Neuronal stem cell (in vitro differentiated cells): Measurements from ENCODE around the gene TMEM101.
A peak's percentile ranks its signal among the peaks of the same experiment; 100 is the strongest.

ENCODE experiments used
- DNase-seq: peaks from one replicate; pipeline ENCODE4 v3.0.0-alpha.2; 2013; ENCODE audit warnings: low spot score
- H2AFZ ChIP-seq: one replicate; pipeline ENCODE4 v1.6.1; 2013; ENCODE audit warnings: mild to moderate bottlenecking, low read length, inconsistent platforms
- H2AK5ac ChIP-seq: 2 replicates; pipeline ENCODE4 v1.6.1; 2013; ENCODE audit warnings: low read depth, mild to moderate bottlenecking, inconsistent platforms, low read length, moderate library complexity, mixed read lengths
- H2BK120ac ChIP-seq: 2 replicates; pipeline ENCODE4 v1.6.1; 2013; ENCODE audit warnings: low read depth, mild to moderate bottlenecking, inconsistent platforms, low read length, moderate library complexity, mixed read lengths
- H2BK12ac ChIP-seq: one replicate; pipeline ENCODE4 v1.6.1; 2013; ENCODE audit warnings: low read length, inconsistent platforms
- H2BK15ac ChIP-seq: 2 replicates; pipeline ENCODE4 v1.6.1; 2013; ENCODE audit warnings: mild to moderate bottlenecking, low read length, inconsistent platforms, mixed read lengths
- H2BK5ac ChIP-seq: one replicate; pipeline ENCODE4 v1.6.1; 2013; ENCODE audit warnings: inconsistent platforms, mild to moderate bottlenecking, low read length, moderate library complexity
- H3K14ac ChIP-seq: one replicate; pipeline ENCODE4 v1.6.1; 2013; ENCODE audit warnings: low read length, inconsistent platforms
- H3K18ac ChIP-seq: 2 replicates; pipeline ENCODE4 v1.6.1; 2013; ENCODE audit warnings: low read length, inconsistent platforms
- H3K23ac ChIP-seq: 2 replicates; pipeline ENCODE4 v1.6.1; 2013; ENCODE audit warnings: low read depth, mild to moderate bottlenecking, mixed read lengths, low read length, inconsistent platforms; ENCODE audit not compliant: poor library complexity
- H3K27ac ChIP-seq: replicated peaks from 3 replicates; pipeline ENCODE4 v1.5.1; 2013; ENCODE audit warnings: low read length, inconsistent platforms
- H3K27me3 ChIP-seq, 3 experiments: 2 replicates each; pipeline ENCODE4 v1.6.1; 2013; ENCODE audit warnings: low read length in 3 of 3, mild to moderate bottlenecking in 2 of 3, inconsistent platforms in 1 of 3, low read depth in 1 of 3, mixed read lengths in 1 of 3, moderate library complexity in 1 of 3; ENCODE audit not compliant: control insufficient read depth in 3 of 3, insufficient read depth in 3 of 3
- H3K36me3 ChIP-seq, 2 donors: replicated peaks in 1 of 2; 2 replicates each; pipeline ENCODE4 v1.6.1; 2013; ENCODE audit warnings: low read length in 2 of 2; ENCODE audit not compliant: control insufficient read depth in 2 of 2, insufficient read depth in 2 of 2
- H3K4ac ChIP-seq: 2 replicates; pipeline ENCODE4 v1.6.1; 2013; ENCODE audit warnings: inconsistent platforms, mild to moderate bottlenecking, low read length, moderate library complexity
- H3K4me1 ChIP-seq, 2 donors: 1 replicate in 1 of 2; 2 replicates in 1 of 2; pipeline ENCODE4 v1.6.1; 2013; ENCODE audit warnings: low read length in 2 of 2, low read depth in 1 of 2; ENCODE audit not compliant: control insufficient read depth in 2 of 2, insufficient read depth in 1 of 2
- H3K4me2 ChIP-seq: one replicate; pipeline ENCODE4 v1.6.1; 2013; ENCODE audit warnings: mild to moderate bottlenecking, low read length, inconsistent platforms; ENCODE audit not compliant: insufficient read depth, poor library complexity, severe bottlenecking
- H3K4me3 ChIP-seq, 2 donors: 2 replicates each; pipeline ENCODE4 v1.5.1; 2013; ENCODE audit warnings: low read length in 2 of 2, mild to moderate bottlenecking in 2 of 2, inconsistent platforms in 1 of 2, moderate library complexity in 1 of 2
- H3K79me1 ChIP-seq: one replicate; pipeline ENCODE4 v1.6.1; 2013; ENCODE audit warnings: low read depth, mild to moderate bottlenecking, inconsistent platforms, low read length, moderate library complexity
- H3K9ac ChIP-seq: one replicate; pipeline ENCODE4 v1.6.1; 2013; ENCODE audit warnings: mild to moderate bottlenecking, low read depth, low read length, inconsistent platforms; ENCODE audit not compliant: poor library complexity
- H3K9me3 ChIP-seq, 2 donors: replicated peaks in 1 of 2; 2 replicates each; pipeline versions ENCODE3 to v1.6.1; 2013; ENCODE audit warnings: low read length in 2 of 2, mild to moderate bottlenecking in 2 of 2, inconsistent platforms in 1 of 2, low read depth in 1 of 2, mixed read lengths in 1 of 2, moderate library complexity in 1 of 2; ENCODE audit not compliant: control insufficient read depth in 2 of 2, insufficient read depth in 1 of 2
- H4K8ac ChIP-seq: one replicate; pipeline ENCODE4 v1.6.1; 2013; ENCODE audit warnings: low read depth, mild to moderate bottlenecking, inconsistent platforms, low read length, moderate library complexity
- H4K91ac ChIP-seq: one replicate; pipeline ENCODE4 v1.6.1; 2013; ENCODE audit warnings: low read length, low read depth, mild to moderate bottlenecking, inconsistent platforms; ENCODE audit not compliant: poor library complexity
- WGBS, 2 donors: extraction: QIAGEN DNeasy Blood & Tissue Kit; methylation state at CpG; one replicate each; pipeline ENCODE4 v1.1.7; 2013; ENCODE audit warnings: missing lambda C conversion rate in 2 of 2, mixed read lengths in 1 of 2; ENCODE audit not compliant: insufficient read length in 2 of 2, insufficient replicate concordance in 1 of 2; ENCODE audit errors: extremely low coverage in 2 of 2; 5-methylcytosine and 5-hydroxymethylcytosine counted together

TMEM101 gene

DNA sequence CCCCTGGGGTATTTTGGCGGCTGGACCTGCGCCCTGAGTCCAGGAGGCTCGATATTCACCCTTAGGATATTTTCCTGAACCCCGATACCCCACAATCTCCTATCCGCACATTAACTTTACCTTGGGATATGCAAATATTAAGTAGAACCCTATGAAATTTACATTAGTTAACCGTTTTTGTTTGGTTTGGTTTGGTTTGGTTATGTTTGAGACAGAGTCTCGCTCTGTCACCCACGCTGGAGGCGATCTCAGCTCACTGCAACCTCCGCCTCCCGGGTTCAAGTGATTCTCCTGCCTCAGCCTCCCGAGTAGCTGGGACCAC is 19.7 kb downstream of the TMEM101 start:
- Histone ChIP-seq H3K4me2 (peak overlapping the region; percentile 76), H3K4ac (no peak overlapping the region), H2BK5ac (peak overlapping the region; percentile 63), H2AK5ac (no peak overlapping the region), H3K18ac (no peak overlapping the region), H4K91ac (no peak overlapping the region), H3K9ac (no peak overlapping the region), H4K8ac (no peak overlapping the region), H3K14ac (no peak overlapping the region), H3K4me3 (no peak overlapping the region), H2BK15ac (no peak overlapping the region), H3K79me1 (no peaks in the 10 kb centered on the region), H3K27me3 (peaks cover 0 to 39% (median 13%) of the 10 kb centered on the region in 3 experiments), H2AFZ (peak overlapping the region; percentile 93), H3K36me3 (no peaks in the 10 kb centered on the region), H3K4me1 (peaks cover 2 to 3% of the 10 kb centered on the region in 2 donors), H2BK120ac (no peak overlapping the region), H2BK12ac (no peak overlapping the region), H3K9me3 (no peaks in the 10 kb centered on the region), H3K27ac (no peak overlapping the region), H3K23ac (peak overlapping the region; percentile 81)
- no CpG with 5 or more reads among the region's 12 CpGs for WGBS, 2 donors
- no peak for DNase-seq

DNA sequence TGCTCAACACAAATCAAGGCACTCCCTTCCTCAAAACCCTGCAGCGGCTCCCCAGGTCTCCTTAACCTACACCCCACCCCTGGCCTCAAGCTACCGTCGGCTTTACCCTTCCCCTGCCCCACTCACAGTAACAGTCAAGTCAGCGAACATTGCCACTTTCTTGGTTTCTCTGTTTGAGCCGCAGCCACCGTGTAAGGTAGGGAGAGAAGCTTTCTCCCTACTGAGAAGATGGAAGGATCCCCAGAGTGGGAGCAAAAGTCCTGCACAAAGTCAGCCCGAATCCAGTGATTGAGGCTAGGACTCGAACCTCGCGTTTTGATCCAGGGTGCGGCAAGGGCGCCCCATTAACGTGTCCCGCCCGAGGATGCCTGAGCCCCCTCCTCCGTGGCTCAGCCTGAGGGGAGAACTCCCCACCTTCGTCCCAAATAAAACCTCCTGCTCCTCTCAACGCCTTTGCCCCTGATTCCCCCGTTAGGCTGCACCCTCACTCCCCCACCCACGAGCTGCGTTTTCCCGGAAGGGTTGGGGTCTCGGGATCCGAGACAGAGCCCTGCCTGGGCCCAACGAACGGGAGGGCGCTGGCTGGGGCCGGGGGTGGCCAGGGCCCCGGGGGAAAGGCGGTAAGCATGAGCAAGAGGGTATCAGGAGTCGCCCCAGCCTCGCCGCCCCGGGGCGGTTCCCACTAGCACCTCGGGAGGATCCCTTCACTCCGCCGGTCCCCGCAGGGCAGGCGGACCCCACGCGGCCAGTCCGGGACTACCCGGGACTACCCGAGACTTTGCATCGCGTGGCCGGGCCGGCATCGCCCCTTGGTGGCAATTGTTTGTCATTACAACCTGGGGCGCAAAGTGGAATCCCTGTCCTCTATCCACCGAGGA is 20.3 kb downstream of the TMEM101 start:
- peak overlapping the region; percentile 81 for H3K23ac ChIP-seq
- no peak overlapping the region for H3K4ac ChIP-seq
- H2AFZ ChIP-seq = peak overlapping the region; percentile 93
- peak overlapping the region; percentile 76 for H3K4me2 ChIP-seq
- peak overlapping the region; percentile 4 to 71 for H3K4me3 ChIP-seq
- H3K4me1 ChIP-seq = peaks cover 2 to 3% of the 10 kb centered on the region in 2 donors
- H2BK5ac ChIP-seq = peak overlapping the region; percentile 63
- no peaks in the 10 kb centered on the region for H3K9me3 ChIP-seq
- H2BK15ac ChIP-seq = peak overlapping the region; percentile 74
- peak overlapping the region; percentile 95 for H3K18ac ChIP-seq
- H2BK12ac ChIP-seq = no peak overlapping the region
- no peak for DNase-seq
- no peak overlapping the region for H4K91ac ChIP-seq
- no peak overlapping the region for H3K14ac ChIP-seq
- peak overlapping the region; percentile 24 for H2AK5ac ChIP-seq
- H3K79me1 ChIP-seq = no peaks in the 10 kb centered on the region
- H2BK120ac ChIP-seq = no peak overlapping the region
- no peak overlapping the region for H3K27ac ChIP-seq
- H3K27me3 ChIP-seq = peaks cover 0 to 35% (median 9%) of the 10 kb centered on the region in 3 experiments
- no peaks in the 10 kb centered on the region for H3K36me3 ChIP-seq
- no CpG with 5 or more reads among the region's 52 CpGs for WGBS, 2 donors
- peak overlapping the region; percentile 70 for H3K9ac ChIP-seq
- H4K8ac ChIP-seq = no peak overlapping the region

DNA sequence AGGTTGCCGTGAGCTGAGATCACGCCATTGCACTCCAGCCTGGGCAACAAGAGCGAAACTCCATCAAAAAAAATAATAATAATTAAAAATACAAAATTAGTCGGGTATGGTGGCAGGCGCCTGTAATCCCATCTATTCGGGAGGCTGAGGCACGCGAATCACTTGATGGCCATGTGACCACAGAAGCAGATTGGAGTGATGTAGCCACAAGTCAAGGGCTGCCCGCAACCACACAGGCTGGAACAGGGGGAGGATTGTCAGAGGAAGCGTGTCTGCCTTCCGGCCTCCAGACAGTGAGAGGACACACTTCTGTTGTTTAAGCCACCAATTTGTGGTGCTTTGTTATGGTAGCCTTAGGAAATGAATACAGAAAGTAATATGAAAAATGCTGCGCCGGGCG is 22.1 kb downstream of the TMEM101 start:
- no CpG with 5 or more reads among the region's 14 CpGs for WGBS, 2 donors
- Histone ChIP-seq H3K23ac (no peak overlapping the region), H3K4ac (no peak overlapping the region), H2AK5ac (no peak overlapping the region), H3K27ac (no peak overlapping the region), H3K4me2 (no peak overlapping the region), H2AFZ (no peak overlapping the region), H3K79me1 (no peaks in the 10 kb centered on the region), H3K9me3 (no peaks in the 10 kb centered on the region), H2BK12ac (no peak overlapping the region), H2BK120ac (no peak overlapping the region), H3K36me3 (no peaks in the 10 kb centered on the region), H3K27me3 (peaks cover 0 to 33% (median 9%) of the 10 kb centered on the region in 3 experiments), H3K4me3 (no peak overlapping the region), H2BK5ac (no peak overlapping the region), H2BK15ac (no peak overlapping the region), H3K18ac (no peak overlapping the region), H4K91ac (no peak overlapping the region), H3K4me1 (peaks cover 2 to 3% of the 10 kb centered on the region in 2 donors), H4K8ac (no peak overlapping the region), H3K9ac (no peak overlapping the region), H3K14ac (no peak overlapping the region)
- DNase-seq = no peak

DNA sequence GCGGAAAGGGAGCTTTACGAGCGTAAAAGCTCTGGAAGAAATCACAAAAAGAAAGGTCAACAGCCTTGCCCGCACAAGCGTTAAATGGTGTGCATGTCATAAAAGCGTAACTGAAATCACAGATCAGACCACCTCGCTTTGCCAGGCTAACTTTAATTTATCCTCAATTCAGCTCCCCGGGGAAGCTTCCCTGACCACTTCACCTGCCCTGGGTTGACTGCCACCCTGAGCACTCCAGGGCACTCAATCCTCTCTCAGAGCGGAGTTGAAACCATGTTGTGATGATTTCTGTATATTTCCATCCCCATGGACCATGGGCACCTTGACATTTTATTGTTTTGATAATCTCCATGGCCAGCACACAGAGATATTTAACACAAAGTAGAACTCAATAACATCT is 26.5 kb downstream of the TMEM101 start:
- no peak overlapping the region for H3K18ac ChIP-seq
- no peaks in the 10 kb centered on the region for H3K36me3 ChIP-seq
- H2BK120ac ChIP-seq = no peak overlapping the region
- no peak overlapping the region for H3K9ac ChIP-seq
- no peaks in the 10 kb centered on the region for H3K79me1 ChIP-seq
- H3K4me1 ChIP-seq = peaks cover 4 to 5% of the 10 kb centered on the region in 2 donors
- no peak for DNase-seq
- no peak overlapping the region for H3K14ac ChIP-seq
- no peak overlapping the region for H2AK5ac ChIP-seq
- no peak overlapping the region for H3K4me3 ChIP-seq
- H3K9me3 ChIP-seq = no peaks in the 10 kb centered on the region
- H4K8ac ChIP-seq = no peak overlapping the region
- H3K27me3 ChIP-seq = peaks cover 2 to 46% (median 6%) of the 10 kb centered on the region in 3 experiments
- no peak overlapping the region for H2BK12ac ChIP-seq
- no peak overlapping the region for H3K4me2 ChIP-seq
- H3K23ac ChIP-seq = no peak overlapping the region
- no peak overlapping the region for H3K27ac ChIP-seq
- no peak overlapping the region for H2AFZ ChIP-seq
- no peak overlapping the region for H3K4ac ChIP-seq
- H2BK5ac ChIP-seq = no peak overlapping the region
- no CpG with 5 or more reads among the region's 9 CpGs for WGBS, 2 donors
- no peak overlapping the region for H4K91ac ChIP-seq
- no peak overlapping the region for H2BK15ac ChIP-seq
